GM21381 (cell line): Measurements from ENCODE around the gene CLEC4G.
"Not testable (repeated sequence)": the region's sequence is repeated elsewhere in the genome, so short reads cannot be mapped to it uniquely, and the experiment has no call there.

Source experiments
- ATAC-seq: cut with Tn5 transposase; IDR thresholded peaks from one replicate; pipeline ENCODE4 v1.9.1; 2021; ENCODE audit warnings: mild to moderate bottlenecking, moderate library complexity; ENCODE audit not compliant: unreplicated experiment

CLEC4G gene, protein sequence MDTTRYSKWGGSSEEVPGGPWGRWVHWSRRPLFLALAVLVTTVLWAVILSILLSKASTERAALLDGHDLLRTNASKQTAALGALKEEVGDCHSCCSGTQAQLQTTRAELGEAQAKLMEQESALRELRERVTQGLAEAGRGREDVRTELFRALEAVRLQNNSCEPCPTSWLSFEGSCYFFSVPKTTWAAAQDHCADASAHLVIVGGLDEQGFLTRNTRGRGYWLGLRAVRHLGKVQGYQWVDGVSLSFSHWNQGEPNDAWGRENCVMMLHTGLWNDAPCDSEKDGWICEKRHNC

DNA sequence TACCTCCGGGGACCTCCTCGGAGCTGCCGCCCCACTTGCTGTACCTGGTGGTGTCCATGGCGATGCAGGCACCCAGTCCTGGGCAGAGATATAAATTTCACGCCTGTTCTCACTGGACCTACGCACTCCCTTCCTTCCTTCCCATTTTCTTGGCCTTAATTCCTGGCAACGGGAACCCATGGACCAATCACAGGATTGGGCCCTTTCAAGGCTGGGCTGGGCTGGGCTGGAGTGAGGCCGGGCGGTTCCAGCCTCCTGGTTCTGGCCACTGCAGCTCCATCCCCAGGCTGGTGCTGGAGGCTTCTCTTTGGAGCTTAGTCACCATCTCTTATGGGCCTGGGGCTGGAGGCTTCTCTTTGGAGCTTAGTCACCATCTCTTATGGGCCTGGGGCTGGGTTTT, at the start of gene CLEC4G:
Gene CLEC4G (minus strand): TSS at position 66 of the 400 bp plus-strand sequence. CDS start 8 bp downstream, at position 58.
- ATAC-seq: no peak

DNA sequence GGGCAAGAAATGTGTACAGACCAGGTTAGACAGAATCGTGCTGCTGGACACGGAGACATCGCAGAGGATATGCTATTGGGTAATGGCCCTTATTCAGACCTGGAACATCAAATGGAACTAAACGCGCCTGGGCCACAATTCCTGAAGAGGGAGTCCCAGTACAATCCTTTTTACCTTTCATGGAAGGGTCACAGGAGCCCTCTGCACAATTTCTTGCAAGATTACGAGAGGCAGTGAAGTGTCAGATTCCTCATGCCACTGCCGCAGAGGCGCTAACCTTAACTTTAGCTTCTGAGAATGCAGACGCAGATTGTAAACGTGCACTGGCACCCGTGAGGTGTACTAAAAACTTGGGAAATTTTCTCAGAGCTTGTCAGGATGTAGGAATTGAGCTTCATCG, 49.2 kb upstream of the CLEC4G start:
- ATAC-seq: no peak

GRCh38 chr19:7779631-7780486, 47.9 kb upstream of the CLEC4G start:
- ATAC-seq: no peak

DNA sequence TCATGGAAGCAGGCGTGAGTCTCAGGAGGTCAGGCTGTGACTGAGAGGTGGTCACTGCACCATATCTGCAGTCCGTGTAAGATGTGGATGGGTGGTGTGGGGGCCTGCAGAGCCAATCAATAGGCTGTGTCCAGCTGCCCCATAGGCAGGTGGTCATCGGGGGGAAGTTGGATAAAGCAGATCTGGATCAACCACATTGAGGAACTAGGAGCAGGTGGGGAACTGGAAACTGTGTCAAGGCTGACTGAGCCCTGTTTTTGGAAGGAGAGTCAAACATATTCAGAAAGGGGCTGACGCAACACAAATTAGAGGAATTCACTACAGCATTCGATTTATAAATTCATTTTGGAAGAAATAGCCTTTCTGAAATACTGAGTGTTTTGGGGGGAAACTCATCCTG, 46.2 kb upstream of the CLEC4G start:
- ATAC-seq: no peak

GRCh38 chr19:7775761-7776160, 43.9 kb upstream of the CLEC4G start:
- no peak for ATAC-seq

- ATAC-seq: no peak
These were observed 41.9 kb upstream of the CLEC4G start for GRCh38 chr19:7773841-7774240.

GRCh38 chr19:7772752-7773291, 40.9 kb upstream of the CLEC4G start:
- ATAC-seq: no peak

DNA sequence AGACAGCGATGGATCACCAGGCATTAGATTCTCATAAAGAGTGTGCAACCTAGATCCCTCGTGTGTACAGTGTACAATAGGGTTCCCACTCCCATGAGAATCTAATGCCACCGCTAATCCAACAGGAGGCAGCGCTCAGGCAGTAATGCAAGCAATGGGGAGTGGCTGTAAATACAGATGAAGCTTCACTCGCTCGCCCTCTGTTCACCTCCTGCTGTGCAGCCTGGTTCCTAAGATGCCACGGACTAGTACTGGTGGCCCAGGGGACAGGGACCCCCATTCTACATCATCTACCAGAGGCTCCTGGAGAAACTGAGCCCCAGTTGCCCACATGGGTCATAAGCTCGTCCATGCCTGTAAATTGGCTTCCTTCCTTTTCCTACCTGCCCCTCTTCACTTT, 39.2 kb upstream of the CLEC4G start:
- ATAC-seq: no peak

DNA sequence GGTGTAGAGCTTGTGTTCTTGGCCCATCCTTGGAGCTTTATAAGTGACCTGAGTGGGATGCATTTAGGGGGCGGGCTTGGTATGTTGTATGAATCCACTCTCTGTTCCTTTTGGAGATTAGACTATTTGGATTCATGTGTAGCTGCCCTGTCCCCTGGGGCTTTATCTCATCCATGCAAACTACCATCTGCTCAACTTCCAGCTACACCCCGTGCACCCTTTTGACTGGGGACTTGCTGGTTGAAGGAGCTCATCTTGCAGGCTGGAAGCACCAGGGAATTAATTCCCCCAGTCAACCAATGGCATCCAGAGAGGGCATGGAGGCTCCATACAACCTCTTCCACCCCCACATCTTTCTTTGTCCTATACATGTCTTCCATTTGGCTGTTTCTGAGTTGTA, 37.3 kb upstream of the CLEC4G start:
- no peak for ATAC-seq

DNA sequence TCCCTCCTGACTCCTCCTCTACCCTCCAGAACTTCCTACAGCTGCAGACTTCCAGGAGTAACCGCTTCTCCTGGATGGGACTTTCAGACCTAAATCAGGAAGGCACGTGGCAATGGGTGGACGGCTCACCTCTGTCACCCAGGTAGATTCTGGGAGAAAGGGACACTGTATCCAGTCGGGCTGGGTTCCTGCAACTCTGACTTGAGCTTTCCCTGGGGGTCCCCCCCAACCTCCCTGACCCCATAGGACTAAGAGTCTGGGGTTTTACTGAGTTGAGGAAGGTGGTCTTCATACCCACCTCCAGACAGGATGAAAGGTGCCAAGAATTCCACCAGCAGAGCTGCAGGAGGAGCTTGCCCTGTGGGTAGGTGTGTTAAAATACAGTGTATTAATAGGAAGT, 35.6 kb upstream of the CLEC4G start:
- ATAC-seq: no peak

DNA sequence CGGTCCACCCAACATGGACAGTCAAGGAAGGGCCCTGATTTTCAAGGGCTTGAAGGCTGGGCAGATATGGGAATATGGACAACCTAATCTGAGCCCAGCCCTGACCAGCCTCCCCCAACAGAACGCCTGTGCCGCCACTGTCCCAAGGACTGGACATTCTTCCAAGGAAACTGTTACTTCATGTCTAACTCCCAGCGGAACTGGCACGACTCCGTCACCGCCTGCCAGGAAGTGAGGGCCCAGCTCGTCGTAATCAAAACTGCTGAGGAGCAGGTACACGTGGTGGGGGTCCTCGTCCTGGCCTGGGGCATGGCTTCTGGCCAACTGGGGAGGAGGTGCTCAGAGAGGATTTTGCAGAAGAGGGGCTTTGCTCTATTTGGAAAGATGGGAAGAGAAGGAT, 34.6 kb upstream of the CLEC4G start:
- no peak for ATAC-seq

- not testable (repeated sequence) for ATAC-seq
These were observed 33.1 kb upstream of the CLEC4G start for GRCh38 chr19:7765043-7765442.

GRCh38 chr19:7764157-7764556, 32.2 kb upstream of the CLEC4G start:
- ATAC-seq: not testable (repeated sequence)

- no peak for ATAC-seq
These were observed 31.8 kb upstream of the CLEC4G start for GRCh38 chr19:7763696-7764095.

DNA sequence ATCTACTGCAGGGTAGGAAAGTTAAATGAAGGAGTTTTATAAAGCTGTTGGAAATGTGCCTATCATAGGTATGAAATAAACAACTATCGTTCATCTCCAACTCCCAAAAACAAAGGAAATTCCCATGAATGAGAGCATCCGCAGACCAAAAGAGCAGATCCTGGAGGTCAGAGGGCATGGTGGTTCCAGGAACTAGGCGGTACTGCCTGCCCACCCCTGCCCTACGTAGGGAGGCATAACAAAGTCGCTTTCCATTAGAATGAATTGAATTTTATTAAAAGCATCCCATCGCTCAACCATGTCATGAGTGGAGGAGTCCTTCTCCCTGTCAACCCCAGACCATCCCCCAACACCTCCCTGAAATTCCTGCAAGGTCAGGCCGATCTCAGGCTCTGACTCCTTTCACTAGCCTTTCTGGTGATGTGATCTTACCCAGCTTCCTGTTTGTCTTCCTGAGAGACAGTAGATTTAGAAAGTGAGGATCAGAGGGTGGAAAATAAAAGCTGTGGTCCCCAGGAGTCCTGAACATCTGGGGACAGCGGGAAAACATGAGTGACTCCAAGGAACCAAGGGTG, 30.9 kb upstream of the CLEC4G start, which contains the start of gene CLEC4M:
Gene CLEC4M (plus strand): TSS at position 525 of the 575 bp plus-strand sequence. CDS start 24 bp downstream, at position 549.
- no peak for ATAC-seq

- ATAC-seq: no peak
These were observed 27.2 kb upstream of the CLEC4G start for GRCh38 chr19:7759156-7759555.

DNA sequence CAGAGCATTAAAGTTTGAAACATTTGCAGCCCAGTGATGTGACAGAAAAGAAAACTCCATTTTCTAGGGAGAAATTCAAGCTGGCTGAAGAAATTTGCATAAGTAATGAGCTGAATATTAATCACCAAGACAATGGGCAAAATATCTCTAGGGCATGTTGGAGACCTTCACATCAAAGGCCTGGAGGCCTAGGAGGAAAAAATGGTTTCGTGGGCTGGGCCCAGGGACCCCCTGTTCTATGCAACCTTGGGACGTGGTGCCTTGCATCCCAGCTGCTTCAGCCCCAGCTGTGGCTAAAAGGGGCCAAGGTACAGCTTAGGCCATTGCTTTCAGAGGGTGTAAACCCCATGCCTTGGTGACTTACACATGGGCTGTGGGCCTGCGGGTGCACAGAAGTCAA, 25.4 kb upstream of the CLEC4G start:
- ATAC-seq: no peak

DNA sequence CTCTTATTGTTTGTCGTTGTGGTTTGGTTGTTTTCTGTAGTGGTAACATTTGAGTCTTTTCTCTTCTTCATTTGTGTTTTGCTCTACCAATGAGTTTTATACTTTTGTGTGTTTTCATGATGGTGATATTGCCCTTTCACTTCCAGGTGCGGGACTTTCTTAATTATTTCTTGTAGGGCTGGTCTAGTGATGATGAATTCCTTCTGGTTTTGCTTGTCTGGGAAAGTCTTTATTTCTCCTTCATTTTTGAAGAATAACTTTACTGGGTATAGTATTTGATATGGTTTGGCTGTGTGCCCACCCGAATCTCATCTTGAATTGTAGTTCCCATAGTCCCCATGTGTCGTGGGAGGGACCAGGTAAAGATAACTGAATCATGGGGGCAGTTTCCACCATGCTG, 24.3 kb upstream of the CLEC4G start:
- ATAC-seq: no peak

- no peak for ATAC-seq
These were observed 19.4 kb upstream of the CLEC4G start for GRCh38 chr19:7751157-7751783.

GRCh38 chr19:7748756-7749155, 16.8 kb upstream of the CLEC4G start:
- ATAC-seq: no peak

DNA sequence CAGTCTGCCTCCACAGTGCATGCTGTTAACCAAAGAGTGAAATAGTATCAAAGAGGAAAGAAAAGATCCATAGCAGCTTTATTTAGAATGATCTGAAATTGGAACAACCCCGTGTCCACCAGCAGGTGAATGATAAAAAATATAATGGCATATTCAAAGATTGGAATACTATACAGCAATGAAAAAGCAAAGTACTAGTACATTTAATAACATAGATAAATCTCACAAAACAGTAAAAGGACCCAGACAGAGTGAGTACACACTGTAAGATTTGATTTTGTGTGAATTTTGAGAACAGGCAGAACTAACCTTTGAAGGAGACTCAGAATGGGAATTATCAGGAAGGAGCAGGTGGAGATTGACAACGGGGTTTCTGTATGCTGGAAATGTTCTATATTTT, 16.3 kb upstream of the CLEC4G start:
- ATAC-seq: no peak
